ENCODE results near the gene STXBP5. TPM values are rescaled to one million over a fixed set of nuclear protein-coding genes. Genes with fewer than 3 reads are reported as not detected.
"Not testable (repeated sequence)": the region's sequence is repeated elsewhere in the genome, so short reads cannot be mapped to it uniquely, and the experiment has no call there.

Gene STXBP5
- total RNA-seq, 2 experiments from 2014 or later: 19.6 to 21.2 TPM

DNA sequence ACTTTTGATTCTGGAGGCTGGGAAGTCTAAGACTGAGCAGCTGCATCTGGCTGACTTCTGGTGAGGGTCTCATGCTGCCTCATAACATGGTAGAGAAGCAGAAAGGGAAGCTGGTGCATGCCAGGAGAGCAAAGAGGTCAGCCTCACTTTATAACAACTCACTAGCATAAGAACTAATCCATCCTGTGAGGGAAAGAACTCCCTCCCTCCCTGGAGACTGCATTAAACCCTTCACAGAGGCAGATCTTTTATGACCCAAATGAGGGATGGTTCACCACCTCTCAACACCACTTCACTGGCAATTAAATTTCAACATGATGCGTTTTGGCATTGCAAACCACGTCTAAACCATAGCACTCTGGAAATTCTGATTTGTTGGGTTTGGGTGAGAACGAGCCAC lies 33.9 kb downstream of the STXBP5 start:
- Mint-ChIP-seq H3K27ac (no peak overlapping the region), H3K27me3 (ENCODE audit: low read depth) (no peaks in the 10 kb centered on the region), H3K9me3 (ENCODE audit: insufficient read depth) (no peaks in the 10 kb centered on the region), H3K4me3 (no peak overlapping the region), H3K4me1 (ENCODE audit: low read depth) (no peaks in the 10 kb centered on the region), H3K36me3 (ENCODE audit: low read depth) (peaks cover 15% of the 10 kb centered on the region)
- CTCF ChIA-PET: no interaction called here
- POLR2A ChIA-PET: no interaction called here
- ATAC-seq (no peak), DNase-seq (no peak)

DNA sequence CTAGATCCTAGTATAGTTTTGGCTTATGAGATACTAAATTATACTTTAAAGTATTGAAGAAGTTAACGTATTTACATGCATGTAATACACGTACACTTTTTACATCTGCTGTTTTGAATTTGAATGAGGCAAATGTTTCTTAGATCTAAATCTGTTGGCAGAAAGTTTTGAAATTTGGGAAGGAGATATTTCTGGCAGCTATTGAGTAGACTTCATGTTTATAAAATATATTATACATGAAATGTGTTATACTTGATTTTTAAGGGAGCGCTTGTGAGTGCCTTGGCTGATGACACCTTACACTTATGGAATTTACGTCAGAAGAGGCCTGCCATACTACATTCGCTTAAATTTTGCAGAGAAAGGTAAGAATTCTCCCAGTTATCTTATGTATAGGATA lies 34.7 kb downstream of the STXBP5 start:
- ChIA-PET CTCF (interaction anchor here (1.0 kb wide), 1 partner anchor 17 kb away, joined by 3 read pairs; no protein-coding TSS in a partner anchor), POLR2A (no interaction called here)
- H3K27me3 Mint-ChIP-seq (ENCODE audit: low read depth): no peaks in the 10 kb centered on the region
- H3K4me3 Mint-ChIP-seq: no peak overlapping the region
- H3K4me1 Mint-ChIP-seq (ENCODE audit: low read depth): no peaks in the 10 kb centered on the region
- DNase-seq (no peak), ATAC-seq (no peak)
- peaks cover 17% of the 10 kb centered on the region for H3K36me3 Mint-ChIP-seq (ENCODE audit: low read depth)
- H3K9me3 Mint-ChIP-seq (ENCODE audit: insufficient read depth): no peaks in the 10 kb centered on the region
- no peak overlapping the region for H3K27ac Mint-ChIP-seq

DNA sequence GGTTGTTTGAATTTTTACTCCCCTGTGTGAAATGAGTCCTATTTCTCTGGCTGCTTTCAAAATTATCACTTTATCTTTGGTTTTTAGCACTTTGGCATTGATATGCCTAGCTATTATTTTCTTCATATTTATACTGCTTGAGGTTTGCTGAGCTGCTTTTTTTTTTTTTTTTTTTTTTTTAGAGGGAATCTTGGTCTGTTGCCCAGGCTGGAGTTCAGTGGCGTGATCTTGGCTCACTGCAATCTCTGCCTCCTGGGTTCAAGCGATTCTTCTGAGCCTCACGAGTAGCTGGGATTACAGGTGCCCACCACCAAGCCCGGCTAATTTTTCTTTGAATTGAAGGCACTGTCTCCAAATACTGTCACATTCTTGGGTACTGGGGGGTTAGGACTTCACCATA lies 40.6 kb downstream of the STXBP5 start:
- Mint-ChIP-seq H3K27ac (no peak overlapping the region), H3K9me3 (ENCODE audit: insufficient read depth) (peaks cover 5% of the 10 kb centered on the region), H3K4me3 (no peak overlapping the region), H3K4me1 (ENCODE audit: low read depth) (no peaks in the 10 kb centered on the region), H3K27me3 (ENCODE audit: low read depth) (no peaks in the 10 kb centered on the region), H3K36me3 (ENCODE audit: low read depth) (peaks cover 26% of the 10 kb centered on the region)
- ChIA-PET POLR2A (no interaction called here), CTCF (no interaction called here)
- DNase-seq (no peak), ATAC-seq (no peak)

DNA sequence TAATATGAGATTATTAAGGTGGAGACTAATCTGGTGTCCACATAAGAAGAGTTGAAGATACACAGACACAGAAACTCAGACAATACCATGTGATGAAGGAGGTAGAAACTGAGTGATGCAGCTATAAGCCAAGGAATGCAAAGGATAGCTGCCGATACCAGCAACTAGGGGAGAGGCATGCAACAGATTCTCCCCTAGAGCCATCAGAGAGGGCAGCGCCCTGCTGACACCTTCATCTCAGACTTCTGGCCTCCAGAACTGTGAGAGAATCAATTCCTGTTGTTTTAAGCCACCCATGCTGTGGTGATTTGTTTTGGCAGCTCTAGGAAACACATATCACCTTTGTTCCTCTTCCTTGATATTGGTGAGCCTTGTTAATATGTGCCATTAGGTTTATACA lies 41.5 kb downstream of the STXBP5 start:
- POLR2A ChIA-PET: no interaction called here
- DNase-seq (no peak), ATAC-seq (no peak)
- H3K36me3 Mint-ChIP-seq (ENCODE audit: low read depth): peaks cover 30% of the 10 kb centered on the region
- H3K4me3 Mint-ChIP-seq: no peak overlapping the region
- H3K27me3 Mint-ChIP-seq (ENCODE audit: low read depth): no peaks in the 10 kb centered on the region
- CTCF ChIA-PET: no interaction called here
- no peaks in the 10 kb centered on the region for H3K4me1 Mint-ChIP-seq (ENCODE audit: low read depth)
- peaks cover 5% of the 10 kb centered on the region for H3K9me3 Mint-ChIP-seq (ENCODE audit: insufficient read depth)
- no peak overlapping the region for H3K27ac Mint-ChIP-seq

DNA sequence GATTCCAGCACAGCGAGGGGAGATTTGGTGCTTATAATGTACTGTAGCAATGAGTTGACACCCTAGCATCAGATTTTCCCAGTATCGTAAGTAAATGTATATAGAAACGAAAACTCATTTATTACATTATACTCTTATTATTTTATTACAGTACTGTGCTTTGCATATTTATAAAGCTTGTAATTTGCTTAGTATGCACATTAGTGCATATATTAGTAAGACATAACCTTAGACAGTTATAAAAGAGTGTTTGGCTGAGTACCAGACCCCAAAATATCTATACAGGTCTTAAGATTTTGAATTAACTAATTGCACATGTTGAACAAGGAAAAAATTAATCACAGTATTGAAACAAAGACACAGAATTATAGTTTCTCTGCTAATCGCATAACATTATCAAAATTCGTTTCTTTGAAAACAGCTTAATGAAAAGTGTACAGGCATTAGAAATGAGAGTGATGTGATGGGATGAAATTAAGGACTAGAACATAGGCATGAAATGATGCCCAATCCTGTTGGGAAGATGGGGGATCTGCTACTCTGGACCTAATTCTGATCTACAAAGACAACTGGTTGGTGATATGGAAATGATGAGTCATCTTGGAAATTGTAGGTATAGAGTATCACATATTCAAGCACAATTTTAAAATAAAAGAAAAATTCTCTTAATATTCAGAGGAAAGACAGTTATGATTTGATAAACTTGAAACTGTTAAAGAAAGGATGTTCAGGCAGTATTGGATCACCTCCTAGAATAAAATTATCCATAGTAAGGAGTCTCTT lies 42.8 kb downstream of the STXBP5 start:
- ChIA-PET CTCF (no interaction called here), POLR2A (no interaction called here)
- Mint-ChIP-seq H3K27ac (no peak overlapping the region), H3K36me3 (ENCODE audit: low read depth) (peaks cover 36% of the 10 kb centered on the region), H3K9me3 (ENCODE audit: insufficient read depth) (peaks cover 14% of the 10 kb centered on the region), H3K27me3 (ENCODE audit: low read depth) (no peaks in the 10 kb centered on the region), H3K4me3 (no peak overlapping the region), H3K4me1 (ENCODE audit: low read depth) (no peaks in the 10 kb centered on the region)
- ATAC-seq (no peak), DNase-seq (no peak)

GRCh38 chr6:147248859-147249258 lies 44.6 kb downstream of the STXBP5 start:
- no peaks in the 10 kb centered on the region for H3K4me1 Mint-ChIP-seq (ENCODE audit: low read depth)
- no peaks in the 10 kb centered on the region for H3K27me3 Mint-ChIP-seq (ENCODE audit: low read depth)
- ChIA-PET CTCF (interaction anchor here (1.1 kb wide), 1 partner anchor 20 kb away, joined by 3 read pairs; no protein-coding TSS in a partner anchor), POLR2A (interaction anchor here (0.6 kb wide), 1 partner anchor 149 kb away, joined by 3 read pairs; no protein-coding TSS in a partner anchor)
- no peak for DNase-seq
- peaks cover 43% of the 10 kb centered on the region for H3K36me3 Mint-ChIP-seq (ENCODE audit: low read depth)
- no peak for ATAC-seq
- peaks cover 19% of the 10 kb centered on the region for H3K9me3 Mint-ChIP-seq (ENCODE audit: insufficient read depth)
- H3K4me3 Mint-ChIP-seq: no peak overlapping the region
- no peak overlapping the region for H3K27ac Mint-ChIP-seq

- no peak for ATAC-seq
- no peaks in the 10 kb centered on the region for H3K4me1 Mint-ChIP-seq (ENCODE audit: low read depth)
- H3K4me3 Mint-ChIP-seq: no peak overlapping the region
- ChIA-PET CTCF (no interaction called here), POLR2A (no interaction called here)
- DNase-seq: no peak
- H3K9me3 Mint-ChIP-seq (ENCODE audit: insufficient read depth): peaks cover 19% of the 10 kb centered on the region
- no peaks in the 10 kb centered on the region for H3K27me3 Mint-ChIP-seq (ENCODE audit: low read depth)
- peaks cover 43% of the 10 kb centered on the region for H3K36me3 Mint-ChIP-seq (ENCODE audit: low read depth)
- H3K27ac Mint-ChIP-seq: no peak overlapping the region
Measured at GRCh38 chr6:147251072-147251471, 46.9 kb downstream of the STXBP5 start.

GRCh38 chr6:147254929-147255473 lies 50.8 kb downstream of the STXBP5 start:
- DNase-seq; ATAC-seq; H3K27ac Mint-ChIP-seq; H3K27me3 Mint-ChIP-seq (ENCODE audit: low read depth); H3K4me3 Mint-ChIP-seq; POLR2A ChIA-PET; H3K4me1 Mint-ChIP-seq (ENCODE audit: low read depth): not testable (repeated sequence)
- H3K9me3 Mint-ChIP-seq (ENCODE audit: insufficient read depth): peaks cover 14% of the 10 kb centered on the region
- CTCF ChIA-PET: interaction anchor here (1.3 kb wide), 1 partner anchor 16 kb away, joined by 3 read pairs; no protein-coding TSS in a partner anchor
- H3K36me3 Mint-ChIP-seq (ENCODE audit: low read depth): peaks cover 29% of the 10 kb centered on the region

DNA sequence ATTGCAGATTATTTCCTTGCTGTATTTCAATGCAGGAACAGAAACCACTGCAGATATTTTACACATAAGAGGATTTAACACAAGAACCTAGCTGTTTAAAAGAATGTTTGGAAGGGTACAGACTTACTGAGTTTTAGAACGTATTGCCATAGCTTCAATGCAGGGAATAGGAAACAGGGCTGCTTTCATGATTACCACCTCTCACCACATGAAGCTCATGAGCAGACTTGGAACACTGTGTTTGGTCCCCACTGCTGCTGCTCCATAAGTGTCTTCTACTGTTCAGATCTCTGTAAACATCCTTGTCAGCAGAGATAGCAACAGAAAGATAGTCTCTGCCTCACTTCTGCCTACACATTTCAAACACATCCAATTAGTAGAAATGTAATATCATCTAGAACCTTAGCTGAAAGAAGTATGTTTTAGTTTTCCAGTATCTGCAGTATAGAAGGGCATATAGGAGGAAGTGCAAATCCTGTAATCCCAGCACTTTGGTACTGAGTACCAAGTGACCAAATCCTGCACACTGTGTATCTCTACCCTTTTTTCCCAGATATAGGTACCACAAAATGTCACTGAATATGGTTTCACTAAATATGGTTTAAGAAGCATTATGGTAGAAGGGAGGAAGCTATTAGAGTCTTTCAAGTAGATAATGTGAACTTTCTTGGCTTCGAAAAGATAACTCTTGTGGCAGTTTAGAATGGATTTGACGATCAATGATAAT lies 51.9 kb downstream of the STXBP5 start:
- peaks cover 21% of the 10 kb centered on the region for H3K36me3 Mint-ChIP-seq (ENCODE audit: low read depth)
- POLR2A ChIA-PET: interaction anchor here (0.9 kb wide), 1 partner anchor 53 kb away, joined by 3 read pairs; no protein-coding TSS in a partner anchor
- CTCF ChIA-PET: interaction anchor here (1.3 kb wide), 1 partner anchor 17 kb away, joined by 3 read pairs; no protein-coding TSS in a partner anchor
- H3K27me3 Mint-ChIP-seq (ENCODE audit: low read depth): no peaks in the 10 kb centered on the region
- ATAC-seq (no peak), DNase-seq (no peak)
- H3K4me3 Mint-ChIP-seq: no peak overlapping the region
- H3K4me1 Mint-ChIP-seq (ENCODE audit: low read depth): no peaks in the 10 kb centered on the region
- peaks cover 12% of the 10 kb centered on the region for H3K9me3 Mint-ChIP-seq (ENCODE audit: insufficient read depth)
- H3K27ac Mint-ChIP-seq: no peak overlapping the region

- ChIA-PET POLR2A (no interaction called here), CTCF (interaction anchor here (0.7 kb wide), 1 partner anchor 8 kb away, joined by 3 read pairs; no protein-coding TSS in a partner anchor)
- no peak for ATAC-seq
- Mint-ChIP-seq H3K9me3 (ENCODE audit: insufficient read depth) (no peaks in the 10 kb centered on the region), H3K4me1 (ENCODE audit: low read depth) (no peaks in the 10 kb centered on the region), H3K27me3 (ENCODE audit: low read depth) (no peaks in the 10 kb centered on the region), H3K36me3 (ENCODE audit: low read depth) (peaks cover 11% of the 10 kb centered on the region), H3K27ac (no peak overlapping the region), H3K4me3 (no peak overlapping the region)
- DNase-seq: no peak
Measured at GRCh38 chr6:147257760-147258159, 53.5 kb downstream of the STXBP5 start.

GRCh38 chr6:147260091-147260490 lies 55.9 kb downstream of the STXBP5 start:
- Mint-ChIP-seq H3K27me3 (ENCODE audit: low read depth) (no peaks in the 10 kb centered on the region), H3K36me3 (ENCODE audit: low read depth) (peaks cover 9% of the 10 kb centered on the region), H3K27ac (no peak overlapping the region), H3K9me3 (ENCODE audit: insufficient read depth) (no peaks in the 10 kb centered on the region), H3K4me3 (no peak overlapping the region), H3K4me1 (ENCODE audit: low read depth) (no peaks in the 10 kb centered on the region)
- DNase-seq (no peak), ATAC-seq (no peak)
- POLR2A ChIA-PET: interaction anchor here (0.5 kb wide), 1 partner anchor 9 kb away, joined by 3 read pairs; no protein-coding TSS in a partner anchor
- CTCF ChIA-PET: no interaction called here

DNA sequence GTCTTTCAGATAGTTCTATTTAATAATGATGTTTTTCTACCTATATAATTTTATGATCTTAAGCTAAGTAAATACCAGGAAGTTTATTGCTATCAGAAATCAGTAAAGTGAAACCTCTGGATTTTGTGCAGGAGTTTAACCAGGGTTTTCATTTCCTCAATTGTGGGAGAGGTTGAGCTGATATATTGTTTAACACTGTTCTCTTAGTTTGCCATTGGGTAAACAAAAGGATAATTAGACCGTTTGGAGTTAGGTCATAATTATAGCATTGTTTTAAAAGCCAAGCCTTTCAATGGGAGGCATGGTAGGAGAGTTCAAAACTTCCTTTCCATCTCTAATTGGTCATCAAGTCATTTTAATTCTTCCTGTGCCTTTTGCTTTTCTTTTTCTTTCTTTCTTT lies 58.7 kb downstream of the STXBP5 start:
- Mint-ChIP-seq H3K4me3 (no peak overlapping the region), H3K4me1 (ENCODE audit: low read depth) (no peaks in the 10 kb centered on the region), H3K27ac (no peak overlapping the region), H3K36me3 (ENCODE audit: low read depth) (peaks cover 23% of the 10 kb centered on the region), H3K9me3 (ENCODE audit: insufficient read depth) (no peaks in the 10 kb centered on the region), H3K27me3 (ENCODE audit: low read depth) (no peaks in the 10 kb centered on the region)
- POLR2A ChIA-PET: no interaction called here
- ATAC-seq: no peak
- DNase-seq: no peak
- CTCF ChIA-PET: no interaction called here
